ENCODE data around the gene UBE3B. TPM values are rescaled to one million over a fixed set of nuclear protein-coding genes. Genes with fewer than 3 reads are reported as not detected.
A peak's percentile ranks its signal among the peaks of the same experiment; 100 is the strongest.

The UBE3B gene
- polyA plus RNA-seq, 3 donors: 14.4 to 25.9 (median 18.2) TPM

- Histone ChIP-seq H3K27me3 (ENCODE audit: control insufficient read depth in 2 of 2, insufficient read depth in 2 of 2, low read length in 2 of 2) (no peaks in the 10 kb centered on the region), H3K4me2 (replicated peaks; ENCODE audit: extremely low read depth, low read length, poor library complexity, severe bottlenecking) (no peak overlapping the region), H4K20me1 (ENCODE audit: insufficient read depth, low read length) (no peaks in the 10 kb centered on the region), H3K4me3 (replicated peaks in 1 of 3; ENCODE audit: low read depth in 2 of 3, low read length in 3 of 3) (no peak overlapping the region), H3K27ac (ENCODE audit: low read depth in 1 of 2, low read length in 2 of 2) (no peak overlapping the region), H2AFZ (ENCODE audit: insufficient read depth, low read depth, low read length, poor library complexity, severe bottlenecking) (no peak overlapping the region), H3K79me2 (ENCODE audit: insufficient read depth, low read length) (no peaks in the 10 kb centered on the region), H3K9ac (ENCODE audit: insufficient read depth, low read length, poor library complexity, severe bottlenecking) (no peak overlapping the region), H3K4me1 (ENCODE audit: control insufficient read depth in 1 of 2, insufficient read depth in 2 of 2, low read length in 2 of 2) (peaks cover 14 to 20% of the 10 kb centered on the region in 2 donors), H3K36me3 (replicated peaks in 1 of 2; ENCODE audit: control insufficient read depth in 1 of 2, insufficient read depth in 2 of 2, low read length in 2 of 2) (peaks cover 24 to 61% of the 10 kb centered on the region in 2 donors), H3K9me3 (replicated peaks in 1 of 2; ENCODE audit: control insufficient read depth in 1 of 2, insufficient read depth in 1 of 2, low read length in 2 of 2) (no peaks in the 10 kb centered on the region)
- Mint-ChIP-seq H3K36me3 (peaks cover 47 to 59% of the 10 kb centered on the region in 2 donors), H3K4me1 (peaks cover 16% of the 10 kb centered on the region), H3K9me3 (no peaks in the 10 kb centered on the region), H3K27me3 (ENCODE audit: low read depth in 3 of 3) (peaks cover 0 to 1% (median 0%) of the 10 kb centered on the region in 3 donors), H3K4me3 (no peak overlapping the region), H3K27ac (peak overlapping the region in 1 of 7 donors; percentile 55)
- DNase-seq: no peak
- no CpG with 5 or more reads among the region's 1 CpG for WGBS (ENCODE audit: insufficient coverage)
- intact Hi-C loops (cut with micrococcal nuclease): loop anchor here in 1 of 2 donors (10.0 kb wide), 1 partner anchor 93 kb away; no protein-coding TSS in a partner anchor
- TF ChIP-seq, protein P1, sequence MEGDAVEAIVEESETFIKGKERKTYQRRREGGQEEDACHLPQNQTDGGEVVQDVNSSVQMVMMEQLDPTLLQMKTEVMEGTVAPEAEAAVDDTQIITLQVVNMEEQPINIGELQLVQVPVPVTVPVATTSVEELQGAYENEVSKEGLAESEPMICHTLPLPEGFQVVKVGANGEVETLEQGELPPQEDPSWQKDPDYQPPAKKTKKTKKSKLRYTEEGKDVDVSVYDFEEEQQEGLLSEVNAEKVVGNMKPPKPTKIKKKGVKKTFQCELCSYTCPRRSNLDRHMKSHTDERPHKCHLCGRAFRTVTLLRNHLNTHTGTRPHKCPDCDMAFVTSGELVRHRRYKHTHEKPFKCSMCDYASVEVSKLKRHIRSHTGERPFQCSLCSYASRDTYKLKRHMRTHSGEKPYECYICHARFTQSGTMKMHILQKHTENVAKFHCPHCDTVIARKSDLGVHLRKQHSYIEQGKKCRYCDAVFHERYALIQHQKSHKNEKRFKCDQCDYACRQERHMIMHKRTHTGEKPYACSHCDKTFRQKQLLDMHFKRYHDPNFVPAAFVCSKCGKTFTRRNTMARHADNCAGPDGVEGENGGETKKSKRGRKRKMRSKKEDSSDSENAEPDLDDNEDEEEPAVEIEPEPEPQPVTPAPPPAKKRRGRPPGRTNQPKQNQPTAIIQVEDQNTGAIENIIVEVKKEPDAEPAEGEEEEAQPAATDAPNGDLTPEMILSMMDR (IDR thresholded peaks at IDR 0.05): no peak
Observed at GRCh38 chr12:109577311-109577710, 99.9 kb downstream of the UBE3B start.

- Mint-ChIP-seq H3K9me3 (no peaks in the 10 kb centered on the region), H3K4me1 (peaks cover 10% of the 10 kb centered on the region), H3K36me3 (peaks cover 49 to 63% of the 10 kb centered on the region in 2 donors), H3K4me3 (no peak overlapping the region), H3K27ac (no peak overlapping the region), H3K27me3 (ENCODE audit: low read depth in 3 of 3) (peaks cover 0 to 1% (median 0%) of the 10 kb centered on the region in 3 donors)
- peaks cover 24 to 61% of the 10 kb centered on the region in 2 donors for H3K36me3 ChIP-seq (replicated peaks in 1 of 2; ENCODE audit: control insufficient read depth in 1 of 2, insufficient read depth in 2 of 2, low read length in 2 of 2)
- no peak for DNase-seq
- no peaks in the 10 kb centered on the region for H3K27me3 ChIP-seq (ENCODE audit: control insufficient read depth in 2 of 2, insufficient read depth in 2 of 2, low read length in 2 of 2)
- WGBS (ENCODE audit: insufficient coverage): 85% methylated on average over 6 of the region's 8 CpGs
- intact Hi-C loops (cut with micrococcal nuclease): loop anchor here in 1 of 2 donors (10.0 kb wide), 1 partner anchor 94 kb away; no protein-coding TSS in a partner anchor
- TF ChIP-seq, protein P1 (IDR thresholded peaks at IDR 0.05): no peak
- H3K4me3 ChIP-seq (replicated peaks in 1 of 3; ENCODE audit: low read depth in 2 of 3, low read length in 3 of 3): no peak overlapping the region
- no peaks in the 10 kb centered on the region for H3K79me2 ChIP-seq (ENCODE audit: insufficient read depth, low read length)
- no peak overlapping the region for H3K27ac ChIP-seq (ENCODE audit: low read depth in 1 of 2, low read length in 2 of 2)
- no peak overlapping the region for H3K4me2 ChIP-seq (replicated peaks; ENCODE audit: extremely low read depth, low read length, poor library complexity, severe bottlenecking)
- no peak overlapping the region for H3K9ac ChIP-seq (ENCODE audit: insufficient read depth, low read length, poor library complexity, severe bottlenecking)
- H2AFZ ChIP-seq (ENCODE audit: insufficient read depth, low read depth, low read length, poor library complexity, severe bottlenecking): no peak overlapping the region
- peaks cover 9 to 11% of the 10 kb centered on the region in 2 donors for H3K4me1 ChIP-seq (ENCODE audit: control insufficient read depth in 1 of 2, insufficient read depth in 2 of 2, low read length in 2 of 2)
- no peaks in the 10 kb centered on the region for H4K20me1 ChIP-seq (ENCODE audit: insufficient read depth, low read length)
- H3K9me3 ChIP-seq (replicated peaks in 1 of 2; ENCODE audit: control insufficient read depth in 1 of 2, insufficient read depth in 1 of 2, low read length in 2 of 2): no peaks in the 10 kb centered on the region
Observed at GRCh38 chr12:109578330-109578927, 101.0 kb downstream of the UBE3B start.

All from CD14-positive monocyte (primary cell).